NB4 (cell line): ENCODE measurements around the gene ARL14.

Source experiments
- CTCF ChIP-seq: IDR thresholded peaks from one replicate; pipeline ENCODE4 v1.5.1; 2012; ENCODE audit warnings: low read depth, low read length
- MAX ChIP-seq: IDR thresholded peaks from 2 replicates; pipeline ENCODE4 v1.6.1; 2011; ENCODE audit warnings: low read depth, low read length
- POLR2A ChIP-seq: IDR thresholded peaks from 2 replicates; pipeline ENCODE4 v1.6.1; 2011; ENCODE audit warnings: mild to moderate bottlenecking; ENCODE audit not compliant: insufficient read length; ENCODE audit errors: extremely low read depth

- TF ChIP-seq CTCF (no peak), MAX (no peak), POLR2A (no peak)
Observed at GRCh38 chr3:160677459-160677881, 510 bp downstream of the ARL14 start.
